SK-N-SH treated with all-trans-retinoic acid at 6 μM for 48 hours (cell line): ENCODE data around the gene SCART1.

Experiments
- ARNTL ChIP-seq: fragments of 450-650 bp; formaldehyde crosslinking; IDR thresholded peaks from 2 replicates; pipeline ENCODE4 v1.5.0; 2020; ENCODE audit warnings: low read depth, mild to moderate bottlenecking, moderate library complexity, borderline replicate concordance
- CSDC2 ChIP-seq: fragments of 250-450 bp; sonication (Bioruptor Pico); IDR thresholded peaks from 2 replicates; pipeline ENCODE4 v1.5.0; 2020; ENCODE audit warnings: mild to moderate bottlenecking, moderate library complexity
- OSR1 ChIP-seq: fragments of 250-450 bp; sonication (Bioruptor Pico); IDR thresholded peaks from 2 replicates; pipeline ENCODE4 v1.8.0; 2022; ENCODE audit warnings: moderate library complexity, mild to moderate bottlenecking, inconsistent platforms
- PATZ1 ChIP-seq: fragments of 250-450 bp; sonication (Bioruptor Pico); IDR thresholded peaks from 2 replicates; pipeline ENCODE4 v1.8.0; 2020; ENCODE audit warnings: mild to moderate bottlenecking, moderate library complexity, borderline replicate concordance
- ZFP30 ChIP-seq: fragments of 450-650 bp; formaldehyde crosslinking; IDR thresholded peaks from 2 replicates; pipeline ENCODE4 v1.5.0; 2022; ENCODE audit warnings: mild to moderate bottlenecking, moderate library complexity

GRCh38 chr10:133440633-133441285 is 13.0 kb upstream of the SCART1 start:
- TF ChIP-seq PATZ1 (CRISPR knock-in tag) (no peak), ZFP30 (CRISPR knock-in tag) (no peak), ARNTL (CRISPR knock-in tag) (no peak), CSDC2 (no peak), OSR1 (CRISPR knock-in tag) (no peak)
